B cell (primary cell): ENCODE results near the gene APOD.

Experiments used
- CTCF ChIP-seq: fragments of 200-600 bp; IDR thresholded peaks from one replicate; pipeline ENCODE4 v1.8.0; 2022; ENCODE audit warnings: antibody characterized with exemption, mild to moderate bottlenecking
- EZH2 ChIP-seq: IDR thresholded peaks from 2 replicates; pipeline ENCODE4 v1.6.1; 2012; ENCODE audit warnings: borderline replicate concordance, low read depth, mild to moderate bottlenecking, moderate library complexity, low read length; ENCODE audit not compliant: insufficient read depth, poor library complexity, severe bottlenecking

- no peak for TF ChIP-seq CTCF
- no peak for TF ChIP-seq EZH2
Observed at GRCh38 chr3:195596765-195597171, 13.0 kb upstream of the APOD start.
